AG04449 (cell line): Measurements from ENCODE around the gene TAF4B.

Source experiments
- CTCF ChIA-PET: fragments of 350-600 bp; formaldehyde crosslinking; extraction: SDS; loops from one replicate; lab custom pipeline; 2021; ENCODE audit warnings: antibody characterized with exemption; lab: Yijun Ruan, JAX
- POLR2A ChIA-PET: fragments of 400-600, 350-600 bp; formaldehyde crosslinking; extraction: SDS; loops from one replicate; lab custom pipeline; 2020; ENCODE audit warnings: antibody characterized with exemption, inconsistent platforms; lab: Yijun Ruan, JAX
- DNase-seq: peaks from one replicate; pipeline ENCODE4 v3.0.0-alpha.2; 2010; ENCODE audit warnings: low read depth, low spot score
- H3K4me3 ChIP-seq: 2 replicates; pipeline ENCODE4 v1.5.1; 2011; ENCODE audit warnings: low read depth, mild to moderate bottlenecking, control low read depth, low read length
- TF ChIP-seq, protein P1 (sequence below): IDR thresholded peaks from one replicate; pipeline ENCODE4 v1.5.1; 2011; ENCODE audit warnings: mild to moderate bottlenecking, moderate library complexity, low read length, control low read depth, inconsistent platforms; ENCODE audit not compliant: insufficient read depth; ENCODE audit errors: missing control alignments

Gene TAF4B

DNA sequence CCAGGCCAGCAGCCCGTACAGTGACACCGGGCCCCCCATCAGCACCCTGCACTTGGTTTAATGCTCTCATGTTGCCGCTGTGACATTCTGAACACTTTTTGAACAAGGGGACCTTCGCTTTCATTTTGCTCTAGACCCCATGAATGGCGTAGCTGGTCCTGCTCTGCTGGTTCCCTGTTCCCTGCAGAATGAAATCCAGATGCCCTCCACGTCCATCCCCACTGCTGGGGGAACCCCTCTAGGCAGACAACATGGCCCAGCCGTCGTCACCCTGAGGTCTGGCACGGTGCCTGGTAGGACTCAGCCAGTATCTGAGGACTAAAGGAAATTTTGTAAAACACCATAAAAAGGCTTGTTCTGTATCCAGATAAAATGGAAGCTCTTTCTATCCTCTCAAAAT, 193.5 kb downstream of the TAF4B start:
- no peak for DNase-seq
- H3K4me3 ChIP-seq, result no peak overlapping the region
- TF ChIP-seq, protein P1, sequence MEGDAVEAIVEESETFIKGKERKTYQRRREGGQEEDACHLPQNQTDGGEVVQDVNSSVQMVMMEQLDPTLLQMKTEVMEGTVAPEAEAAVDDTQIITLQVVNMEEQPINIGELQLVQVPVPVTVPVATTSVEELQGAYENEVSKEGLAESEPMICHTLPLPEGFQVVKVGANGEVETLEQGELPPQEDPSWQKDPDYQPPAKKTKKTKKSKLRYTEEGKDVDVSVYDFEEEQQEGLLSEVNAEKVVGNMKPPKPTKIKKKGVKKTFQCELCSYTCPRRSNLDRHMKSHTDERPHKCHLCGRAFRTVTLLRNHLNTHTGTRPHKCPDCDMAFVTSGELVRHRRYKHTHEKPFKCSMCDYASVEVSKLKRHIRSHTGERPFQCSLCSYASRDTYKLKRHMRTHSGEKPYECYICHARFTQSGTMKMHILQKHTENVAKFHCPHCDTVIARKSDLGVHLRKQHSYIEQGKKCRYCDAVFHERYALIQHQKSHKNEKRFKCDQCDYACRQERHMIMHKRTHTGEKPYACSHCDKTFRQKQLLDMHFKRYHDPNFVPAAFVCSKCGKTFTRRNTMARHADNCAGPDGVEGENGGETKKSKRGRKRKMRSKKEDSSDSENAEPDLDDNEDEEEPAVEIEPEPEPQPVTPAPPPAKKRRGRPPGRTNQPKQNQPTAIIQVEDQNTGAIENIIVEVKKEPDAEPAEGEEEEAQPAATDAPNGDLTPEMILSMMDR, result no peak
- POLR2A ChIA-PET, result no interaction called here
- CTCF ChIA-PET, result no interaction called here

GRCh38 chr18:26421503-26421902, 195.3 kb downstream of the TAF4B start:
- no peak for DNase-seq
- H3K4me3 ChIP-seq, result no peak overlapping the region
- CTCF ChIA-PET, result interaction anchor here (1.4 to 1.5 kb wide), 2 partner anchors 16 to 126 kb away, joined by 3 to 4 read pairs; no protein-coding TSS in a partner anchor
- TF ChIP-seq, protein P1, result no peak
- POLR2A ChIA-PET, result no interaction called here

GRCh38 chr18:26421931-26422330, 195.7 kb downstream of the TAF4B start:
- H3K4me3 ChIP-seq, result no peak overlapping the region
- POLR2A ChIA-PET, result no interaction called here
- TF ChIP-seq, protein P1, result no peak
- no peak for DNase-seq
- CTCF ChIA-PET, result interaction anchor here (1.4 to 1.5 kb wide), 2 partner anchors 16 to 125 kb away, joined by 3 to 4 read pairs; no protein-coding TSS in a partner anchor

DNA sequence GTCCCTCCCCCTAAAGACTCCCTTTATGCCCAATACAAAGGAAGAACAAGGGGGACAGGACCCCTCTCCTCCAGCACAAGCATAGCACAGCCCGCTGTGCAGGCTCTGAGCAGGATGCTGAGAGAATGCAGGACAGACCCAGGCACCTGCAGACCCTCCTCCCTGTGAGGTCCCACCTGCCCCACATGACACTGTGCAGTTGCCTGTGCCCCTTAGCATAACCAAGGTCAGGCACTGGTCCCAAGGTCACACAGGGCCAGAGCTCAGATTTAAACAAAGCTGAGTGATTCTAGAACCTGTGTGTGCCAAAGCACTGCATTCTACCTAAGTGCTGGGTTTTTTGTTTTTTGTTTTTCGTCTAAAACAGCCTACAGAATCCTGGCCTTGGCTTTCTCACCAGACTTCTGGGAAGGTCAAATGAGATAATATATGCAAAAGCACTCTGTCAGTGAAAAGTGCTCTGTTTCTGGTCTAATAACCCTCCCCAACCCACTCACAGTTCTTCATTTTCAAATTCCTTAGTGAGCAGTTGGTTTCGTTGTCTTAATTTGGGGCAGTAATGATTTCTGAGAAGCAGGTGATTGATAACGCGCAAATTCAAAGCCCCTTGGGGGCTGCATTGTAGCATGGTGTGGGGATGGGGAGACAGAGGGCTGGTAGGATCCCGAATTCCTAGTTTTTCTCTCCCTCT, 196.4 kb downstream of the TAF4B start:
- ChIA-PET CTCF (interaction anchor here (1.4 to 1.5 kb wide), 2 partner anchors 17 to 125 kb away, joined by 3 to 4 read pairs; no protein-coding TSS in a partner anchor), POLR2A (no interaction called here)
- no peak for DNase-seq
- H3K4me3 ChIP-seq, result no peak overlapping the region
- TF ChIP-seq, protein P1, result no peak

DNA sequence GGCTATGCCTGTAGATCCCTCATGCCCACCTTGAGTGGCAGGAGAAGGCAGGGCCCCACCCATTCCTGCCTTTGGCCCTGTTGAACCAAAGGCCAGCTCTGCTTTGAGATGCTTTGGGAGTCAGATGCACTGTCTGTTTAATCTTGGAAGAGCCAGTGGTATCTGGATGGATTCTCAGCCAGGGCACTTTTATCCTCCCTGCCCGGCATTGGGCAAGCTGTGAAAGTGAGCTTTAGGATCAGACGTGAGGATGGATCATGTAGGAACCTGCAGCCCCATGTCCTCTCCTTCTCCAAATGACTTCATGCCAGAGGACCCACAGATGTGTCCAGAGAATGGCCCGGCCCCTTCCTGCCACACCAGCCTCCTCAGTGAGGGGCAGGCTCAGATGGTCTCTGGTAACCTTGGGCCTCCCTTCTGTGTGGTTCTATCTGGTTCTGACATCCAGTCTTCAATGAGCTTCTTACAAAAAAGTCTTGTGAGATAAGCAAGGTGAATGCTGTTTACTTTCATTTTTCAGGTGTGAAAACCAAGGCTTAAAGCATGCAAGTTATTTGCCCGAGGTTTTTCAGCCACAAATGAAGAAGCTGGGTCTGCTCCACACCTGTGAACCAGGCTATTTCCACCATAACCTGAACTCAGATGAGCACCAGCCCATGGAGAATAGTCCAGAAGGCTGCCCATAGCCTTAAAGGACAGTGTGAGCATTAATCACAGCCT, 198.3 kb downstream of the TAF4B start:
- TF ChIP-seq, protein P1, result no peak
- H3K4me3 ChIP-seq, result no peak overlapping the region
- DNase-seq, result no peak
- POLR2A ChIA-PET, result no interaction called here
- CTCF ChIA-PET, result interaction anchor here (1.0 to 1.4 kb wide), 3 partner anchors 15 to 40 kb away, joined by 3 to 4 read pairs (median 3); no protein-coding TSS in a partner anchor

DNA sequence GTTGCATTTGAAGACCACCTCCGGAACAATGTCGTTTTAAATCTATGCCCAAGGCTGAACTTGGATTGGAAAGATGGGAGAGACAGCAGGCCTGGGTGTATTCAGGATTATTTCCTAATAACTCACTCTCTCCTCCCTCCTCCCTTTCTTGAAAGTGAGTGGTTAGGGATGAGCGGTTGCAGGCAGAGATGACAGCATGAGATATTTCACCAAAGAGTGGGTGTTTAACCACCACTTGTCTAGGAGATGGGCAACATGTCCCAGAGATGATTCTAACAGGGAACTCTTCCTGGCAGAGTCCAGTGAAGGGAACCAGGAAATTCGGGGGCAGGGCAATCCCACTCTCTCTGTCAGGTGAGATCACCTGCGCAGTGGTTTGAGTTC, 198.9 kb downstream of the TAF4B start:
- TF ChIP-seq, protein P1, result no peak
- H3K4me3 ChIP-seq, result no peak overlapping the region
- DNase-seq, result no peak
- POLR2A ChIA-PET, result no interaction called here
- CTCF ChIA-PET, result interaction anchor here (1.4 kb wide), 1 partner anchor 16 kb away, joined by 3 read pairs; no protein-coding TSS in a partner anchor
